ENCODE data around the gene FOXA1. TPM values are rescaled to one million over a fixed set of nuclear protein-coding genes. Genes with fewer than 3 reads are reported as not detected.
A peak's percentile ranks its signal among the peaks of the same experiment; 100 is the strongest.

Gene FOXA1
- total RNA-seq, 1 experiment from 2014 or later = 212 TPM

- H3K27ac ChIP-seq (ENCODE audit: low read length) = no peak overlapping the region
- CTCF ChIA-PET = no interaction called here
- no TSS peak for BruUV-seq (replicated peaks)
These were observed 22.9 kb upstream of the FOXA1 start for GRCh38 chr14:37617864-37618365.

GRCh38 chr14:37616853-37617252 lies 21.8 kb upstream of the FOXA1 start:
- Histone ChIP-seq H3K4me3 (ENCODE audit: low read length) (no peak overlapping the region), H2AFZ (ENCODE audit: low read length) (no peak overlapping the region), H4K20me1 (ENCODE audit: low read length) (no peaks in the 10 kb centered on the region), H3K9me2 (replicated peaks; ENCODE audit: low read length) (no peaks in the 10 kb centered on the region), H3K27me3 (ENCODE audit: low read length) (no peaks in the 10 kb centered on the region), H3K9ac (ENCODE audit: low read length) (no peak overlapping the region), H3K79me2 (ENCODE audit: low read length) (no peaks in the 10 kb centered on the region), H3K4me1 (ENCODE audit: insufficient read depth, low read length) (peaks cover 5% of the 10 kb centered on the region; the same call in 1 of the 2 replicates), H3K27ac (ENCODE audit: low read length) (no peak overlapping the region), H3K36me3 (ENCODE audit: low read depth, low read length) (peaks cover 34% of the 10 kb centered on the region), H3K4me2 (ENCODE audit: low read length) (no peak overlapping the region), H3K9me3 (ENCODE audit: low read length) (peaks cover 27% of the 10 kb centered on the region), H3F3A (ENCODE audit: low read length, unreplicated experiment) (peaks cover 3% of the 10 kb centered on the region)
- ATAC-seq = no peak
- intact Hi-C loops (cut with micrococcal nuclease) = no loop called here
- POLR2A ChIA-PET (ENCODE audit: unreplicated experiment) = no interaction called here
- CTCF ChIA-PET = no interaction called here
- BruUV-seq (replicated peaks) = no TSS peak
- DNase-seq = no peak
- TF ChIP-seq EZH2 (IDR thresholded peaks at IDR 0.05; ENCODE audit: low read length, unreplicated experiment) (no peak), EZH2phosphoT487 (IDR thresholded peaks at IDR 0.05; ENCODE audit: borderline replicate concordance, low read length) (no peak)
- TF ChIP-seq, protein P1, sequence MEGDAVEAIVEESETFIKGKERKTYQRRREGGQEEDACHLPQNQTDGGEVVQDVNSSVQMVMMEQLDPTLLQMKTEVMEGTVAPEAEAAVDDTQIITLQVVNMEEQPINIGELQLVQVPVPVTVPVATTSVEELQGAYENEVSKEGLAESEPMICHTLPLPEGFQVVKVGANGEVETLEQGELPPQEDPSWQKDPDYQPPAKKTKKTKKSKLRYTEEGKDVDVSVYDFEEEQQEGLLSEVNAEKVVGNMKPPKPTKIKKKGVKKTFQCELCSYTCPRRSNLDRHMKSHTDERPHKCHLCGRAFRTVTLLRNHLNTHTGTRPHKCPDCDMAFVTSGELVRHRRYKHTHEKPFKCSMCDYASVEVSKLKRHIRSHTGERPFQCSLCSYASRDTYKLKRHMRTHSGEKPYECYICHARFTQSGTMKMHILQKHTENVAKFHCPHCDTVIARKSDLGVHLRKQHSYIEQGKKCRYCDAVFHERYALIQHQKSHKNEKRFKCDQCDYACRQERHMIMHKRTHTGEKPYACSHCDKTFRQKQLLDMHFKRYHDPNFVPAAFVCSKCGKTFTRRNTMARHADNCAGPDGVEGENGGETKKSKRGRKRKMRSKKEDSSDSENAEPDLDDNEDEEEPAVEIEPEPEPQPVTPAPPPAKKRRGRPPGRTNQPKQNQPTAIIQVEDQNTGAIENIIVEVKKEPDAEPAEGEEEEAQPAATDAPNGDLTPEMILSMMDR (conservative IDR thresholded peaks at IDR 0.05; ENCODE audit: low read depth, low read length) = no peak

More at GRCh38 chr14:37617864-37618365, 22.9 kb upstream of the FOXA1 start:
- Histone ChIP-seq H3K4me2 (ENCODE audit: low read length) (no peak overlapping the region), H3K79me2 (ENCODE audit: low read length) (no peaks in the 10 kb centered on the region), H3K9me2 (replicated peaks; ENCODE audit: low read length) (no peaks in the 10 kb centered on the region), H2AFZ (ENCODE audit: low read length) (no peak overlapping the region), H4K20me1 (ENCODE audit: low read length) (no peaks in the 10 kb centered on the region), H3K36me3 (ENCODE audit: low read depth, low read length) (peaks cover 27% of the 10 kb centered on the region), H3K27me3 (ENCODE audit: low read length) (no peaks in the 10 kb centered on the region), H3F3A (ENCODE audit: low read length, unreplicated experiment) (peaks cover 3% of the 10 kb centered on the region), H3K9me3 (ENCODE audit: low read length) (peaks cover 27% of the 10 kb centered on the region), H3K4me3 (ENCODE audit: low read length) (no peak overlapping the region), H3K4me1 (ENCODE audit: insufficient read depth, low read length) (peaks cover 9% of the 10 kb centered on the region), H3K9ac (ENCODE audit: low read length) (no peak overlapping the region)
- POLR2A ChIA-PET (ENCODE audit: unreplicated experiment) = interaction anchor here (0.6 kb wide), 1 partner anchor 208 kb away, joined by 4 read pairs; no protein-coding TSS in a partner anchor
- intact Hi-C loops (cut with micrococcal nuclease) = no loop called here
- TF ChIP-seq, protein P1 (conservative IDR thresholded peaks at IDR 0.05; ENCODE audit: low read depth, low read length) = no peak
- TF ChIP-seq EZH2 (IDR thresholded peaks at IDR 0.05; ENCODE audit: low read length, unreplicated experiment) (no peak), EZH2phosphoT487 (IDR thresholded peaks at IDR 0.05; ENCODE audit: borderline replicate concordance, low read length) (no peak)
- ATAC-seq (no peak), DNase-seq (no peak)

DNA sequence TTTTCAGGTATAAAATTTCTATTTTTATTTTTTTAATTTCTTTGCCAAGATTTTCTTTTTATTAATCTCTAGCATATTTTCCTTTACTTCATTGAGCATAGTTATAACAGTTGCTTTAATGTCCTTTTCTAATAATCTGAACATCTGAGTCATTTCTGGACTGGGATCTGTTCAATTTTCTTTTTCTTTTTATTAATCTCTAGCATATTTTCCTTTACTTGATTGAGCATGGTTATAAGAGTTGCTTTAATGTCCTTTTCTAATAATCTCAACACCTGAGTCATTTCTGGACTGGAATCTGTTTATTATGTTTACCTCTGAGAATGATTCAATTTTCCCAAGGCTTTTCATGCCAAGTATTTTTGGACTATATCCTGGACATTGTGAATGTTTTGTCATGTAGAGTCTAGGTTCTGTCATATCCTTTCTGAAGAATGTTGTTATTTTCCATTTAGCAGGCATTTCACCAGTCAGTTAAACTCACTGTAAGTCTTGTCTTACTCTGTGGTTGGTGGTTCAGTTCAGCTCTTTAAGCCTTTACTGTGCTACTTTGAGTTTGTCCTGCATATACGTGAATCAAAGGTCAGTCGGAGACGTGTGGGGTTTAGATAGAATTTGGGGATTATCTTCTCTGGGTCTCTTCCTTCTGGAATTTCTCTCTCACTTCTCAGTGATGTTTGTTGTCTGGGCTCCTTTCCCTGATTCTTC lies 20.7 kb upstream of the FOXA1 start:
- H3K9me3 ChIP-seq (ENCODE audit: low read length) = peaks cover 27% of the 10 kb centered on the region
- DNase-seq (peak; percentile 62), ATAC-seq (peak; percentile 51; the same call in 1 of the 2 replicates)
- peak overlapping the region; percentile 49 for H3K27ac ChIP-seq (ENCODE audit: low read length)
- CTCF ChIA-PET = no interaction called here
- H3K27me3 ChIP-seq (ENCODE audit: low read length) = no peaks in the 10 kb centered on the region
- POLR2A ChIA-PET (ENCODE audit: unreplicated experiment) = no interaction called here
- intact Hi-C loops (cut with micrococcal nuclease) = no loop called here
- H3K4me1 ChIP-seq (ENCODE audit: insufficient read depth, low read length) = peaks cover 3% of the 10 kb centered on the region; the same call in 1 of the 2 replicates
- no peak overlapping the region for H3K4me3 ChIP-seq (ENCODE audit: low read length)
- peaks cover 3% of the 10 kb centered on the region for H3F3A ChIP-seq (ENCODE audit: low read length, unreplicated experiment)
- no peak for TF ChIP-seq EZH2phosphoT487 (IDR thresholded peaks at IDR 0.05; ENCODE audit: borderline replicate concordance, low read length)
- TF ChIP-seq, protein P1 (conservative IDR thresholded peaks at IDR 0.05; ENCODE audit: low read depth, low read length) = no peak
- no peak for TF ChIP-seq EZH2 (IDR thresholded peaks at IDR 0.05; ENCODE audit: low read length, unreplicated experiment)
- no peak overlapping the region for H3K9ac ChIP-seq (ENCODE audit: low read length)
- no peaks in the 10 kb centered on the region for H4K20me1 ChIP-seq (ENCODE audit: low read length)
- no peak overlapping the region for H3K4me2 ChIP-seq (ENCODE audit: low read length)
- no peaks in the 10 kb centered on the region for H3K9me2 ChIP-seq (replicated peaks; ENCODE audit: low read length)
- BruUV-seq (replicated peaks) = no TSS peak
- no peaks in the 10 kb centered on the region for H3K79me2 ChIP-seq (ENCODE audit: low read length)
- peaks cover 38% of the 10 kb centered on the region for H3K36me3 ChIP-seq (ENCODE audit: low read depth, low read length)
- no peak overlapping the region for H2AFZ ChIP-seq (ENCODE audit: low read length)
